GM23338 (cell line): Measurements from ENCODE around the gene ZNF70. TPM values are rescaled to one million over a fixed set of nuclear protein-coding genes. Genes with fewer than 3 reads are reported as not detected.

Experiments
- ATAC-seq: fragments of 200-7000 bp; cut with Tn5 transposase; 3 replicates; pipeline ENCODE4 v1.9.1; 2020
- DNase-seq: peaks from one replicate; pipeline ENCODE4 v3.0.0-alpha.2; 2015; ENCODE audit warnings: low spot score
- H2AFZ ChIP-seq: fragments of 200-600 bp; sonication (generic); 2 replicates; pipeline ENCODE4 v1.8.0; 2016; ENCODE audit warnings: antibody characterized with exemption, mild to moderate bottlenecking, moderate library complexity
- H3F3A ChIP-seq: fragments of 200-600 bp; sonication (generic); replicated peaks from 2 replicates; pipeline ENCODE4 v1.8.0; 2017; ENCODE audit warnings: antibody characterized with exemption, mixed run types, low read depth
- H3K27ac ChIP-seq: fragments of 200-600 bp; sonication (generic); 2 replicates; pipeline ENCODE4 v1.6.1; 2016; ENCODE audit warnings: low read depth
- H3K27me3 ChIP-seq: fragments of 200-600 bp; sonication (generic); 2 replicates; pipeline ENCODE4 v1.8.0; 2016; ENCODE audit warnings: mild to moderate bottlenecking, mixed run types, moderate library complexity; ENCODE audit not compliant: insufficient read depth
- H3K36me3 ChIP-seq: fragments of 200-600 bp; sonication (generic); 2 replicates; pipeline ENCODE4 v1.8.0; 2016; ENCODE audit warnings: mild to moderate bottlenecking; ENCODE audit not compliant: insufficient read depth
- H3K4me1 ChIP-seq: fragments of 200-600 bp; sonication (generic); 2 replicates; pipeline ENCODE4 v1.8.0; 2016; ENCODE audit warnings: mild to moderate bottlenecking, moderate library complexity; ENCODE audit not compliant: insufficient read depth
- H3K4me2 ChIP-seq: fragments of 200-600 bp; sonication (generic); 2 replicates; pipeline ENCODE4 v1.7.1; 2017; ENCODE audit warnings: mixed run types
- H3K4me3 ChIP-seq: fragments of 200-600 bp; sonication (generic); 2 replicates; pipeline ENCODE4 v1.6.1; 2016; ENCODE audit warnings: mixed run types
- H3K79me2 ChIP-seq: fragments of 200-600 bp; sonication (generic); replicated peaks from 2 replicates; pipeline ENCODE4 v1.8.0; 2017; ENCODE audit warnings: mild to moderate bottlenecking; ENCODE audit not compliant: insufficient read depth
- H3K9me2 ChIP-seq: fragments of 200-600 bp; sonication (generic); 2 replicates; pipeline ENCODE4 v1.8.0; 2017; ENCODE audit not compliant: insufficient read depth
- H4K20me1 ChIP-seq: fragments of 200-600 bp; sonication (generic); replicated peaks from 2 replicates; pipeline ENCODE4 v1.8.0; 2017; ENCODE audit warnings: mild to moderate bottlenecking; ENCODE audit not compliant: insufficient read depth
- H3K27ac Mint-ChIP-seq: 2 replicates; pipeline ENCODE4 v1.8.0; 2020; ENCODE audit warnings: inconsistent platforms, mild to moderate bottlenecking, moderate library complexity, mixed read lengths
- H3K27me3 Mint-ChIP-seq: 3 replicates; pipeline ENCODE4 v1.8.0; 2022; ENCODE audit warnings: low read depth, mild to moderate bottlenecking, moderate library complexity, mixed read lengths, inconsistent platforms; ENCODE audit not compliant: insufficient read depth, poor library complexity
- H3K36me3 Mint-ChIP-seq: 3 replicates; pipeline ENCODE4 v1.8.0; 2021; ENCODE audit warnings: low read depth, mild to moderate bottlenecking, inconsistent platforms, moderate library complexity, mixed read lengths
- H3K4me1 Mint-ChIP-seq: 3 replicates; pipeline ENCODE4 v1.8.0; 2020; ENCODE audit warnings: mild to moderate bottlenecking, inconsistent platforms, mixed read lengths
- H3K4me3 Mint-ChIP-seq: 3 replicates; pipeline ENCODE4 v1.8.0; 2021; ENCODE audit warnings: moderate library complexity, mild to moderate bottlenecking, inconsistent platforms, mixed read lengths
- H3K9me3 Mint-ChIP-seq: 3 replicates; pipeline ENCODE4 v1.8.0; 2020; ENCODE audit warnings: moderate library complexity, mild to moderate bottlenecking, inconsistent platforms, mixed read lengths
- CTCF ChIP-seq, 2 experiments: fragments of 200-600 bp in 1 of 2; sonication (generic) in 1 of 2; conservative IDR thresholded peaks; 2 replicates each; pipeline versions ENCODE4 v1.5.1 to v1.6.1; 2016 to 2017; ENCODE audit warnings: antibody characterized with exemption in 2 of 2, low read depth in 2 of 2, mild to moderate bottlenecking in 2 of 2, moderate library complexity in 1 of 2
- ETS1 ChIP-seq: IDR thresholded peaks from 2 replicates; pipeline ENCODE4 v1.6.1; 2016; ENCODE audit warnings: antibody characterized with exemption
- EZH2 ChIP-seq: fragments of 200-600 bp; sonication (generic); IDR thresholded peaks from one replicate; pipeline ENCODE4 v1.8.0; 2017; ENCODE audit warnings: antibody characterized with exemption, mild to moderate bottlenecking, low read depth; ENCODE audit not compliant: unreplicated experiment
- EZH2phosphoT487 ChIP-seq: fragments of 200-600 bp; sonication (generic); IDR thresholded peaks from one replicate; pipeline ENCODE4 v1.8.1; 2018; ENCODE audit warnings: antibody characterized with exemption; ENCODE audit not compliant: unreplicated experiment
- JUNB ChIP-seq: IDR thresholded peaks from one replicate; pipeline ENCODE4 v1.6.1; 2016; ENCODE audit warnings: antibody characterized with exemption; ENCODE audit not compliant: unreplicated experiment
- NANOG ChIP-seq: IDR thresholded peaks from 2 replicates; pipeline ENCODE4 v1.6.1; 2016; ENCODE audit warnings: antibody characterized with exemption, borderline replicate concordance
- POLR2AphosphoS5 ChIP-seq: IDR thresholded peaks from 2 replicates; pipeline ENCODE4 v1.6.1; 2016; ENCODE audit warnings: antibody characterized with exemption, low read depth
- REST ChIP-seq: IDR thresholded peaks from one replicate; pipeline ENCODE4 v1.6.1; 2018; ENCODE audit warnings: antibody characterized with exemption; ENCODE audit not compliant: unreplicated experiment
- STAT1 ChIP-seq: IDR thresholded peaks from one replicate; pipeline ENCODE4 v1.6.1; 2016; ENCODE audit warnings: antibody characterized with exemption; ENCODE audit not compliant: unreplicated experiment
- ZNF114 ChIP-seq: fragments of 250-450 bp; sonication (Bioruptor Pico); IDR thresholded peaks from 2 replicates; pipeline ENCODE4 v1.5.0; 2020; ENCODE audit warnings: mild to moderate bottlenecking, moderate library complexity
- ZNF331 ChIP-seq: fragments of 250-450 bp; sonication (Bioruptor Pico); IDR thresholded peaks from 2 replicates; pipeline ENCODE4 v1.5.0; 2020; ENCODE audit warnings: low read depth, mild to moderate bottlenecking, moderate library complexity
- ZNF462 ChIP-seq: fragments of 250-450 bp; sonication (Bioruptor Pico); IDR thresholded peaks from 2 replicates; pipeline ENCODE4 v1.5.0; 2020; ENCODE audit warnings: mild to moderate bottlenecking, moderate library complexity
- polyA plus RNA-seq: library from polyadenylated mRNA; unstranded; fragments of >200 nt; fragmentation: Nextera tagmentation; extraction: Ambion mirVana; gene quantifications from 2 replicates; pipeline ENCODE4 v1.2.1, GENCODE V29; 2016
- total RNA-seq: library from RNA; depleted of rRNA; stranded (reverse); fragments of >200 nt; shearing (Covaris generic); gene quantifications from 2 replicates; pipeline ENCODE4 v1.2.3, GENCODE V29; 2014

ZNF70 gene
- total and polyA plus RNA-seq, 2 experiments from 2014 or later, result 0.45 to 2.6 TPM

- TF ChIP-seq CTCF (conservative IDR thresholded peaks at IDR 0.05; ENCODE audit: low read depth in 2 of 2), result no peak
- TF ChIP-seq EZH2phosphoT487, result no peak
- no peak for TF ChIP-seq ETS1
- no peak for TF ChIP-seq EZH2
- no peak for TF ChIP-seq NANOG
- TF ChIP-seq POLR2AphosphoS5, result no peak
- no peak for TF ChIP-seq STAT1
- TF ChIP-seq JUNB, result no peak
These were observed 37.0 kb upstream of the ZNF70 start (continued) for GRCh38 chr22:23787910-23788309.

- H3K36me3 ChIP-seq, result no peaks in the 10 kb centered on the region
- peak overlapping the region; percentile 97 for H3K4me3 ChIP-seq
- H3K27ac Mint-ChIP-seq, result peak overlapping the region; percentile 83; the same call in 1 of the 2 replicates
- no peak overlapping the region for H2AFZ ChIP-seq
- H3K9me2 ChIP-seq, result no peaks in the 10 kb centered on the region
- H3K4me2 ChIP-seq, result peak overlapping the region; percentile 97
- peaks cover 27% of the 10 kb centered on the region for H3K4me1 ChIP-seq
- peak overlapping the region; percentile 96 for H3K4me3 Mint-ChIP-seq
- H3K79me2 ChIP-seq, result peaks cover 52% of the 10 kb centered on the region
- no peaks in the 10 kb centered on the region for H3K27me3 ChIP-seq
- H3K4me1 Mint-ChIP-seq, result peaks cover 26% of the 10 kb centered on the region
- H3K36me3 Mint-ChIP-seq, result peaks cover 17% of the 10 kb centered on the region
- peak; percentile 18 for ATAC-seq
- H3K27me3 Mint-ChIP-seq, result peaks cover 6% of the 10 kb centered on the region
- H4K20me1 ChIP-seq, result peaks cover 29% of the 10 kb centered on the region
- 0 out of 2 replicates have a peak, but pooled peaks cover 13% of the 10 kb centered on the region for H3F3A ChIP-seq
- no peak for DNase-seq
- no peaks in the 10 kb centered on the region for H3K9me3 Mint-ChIP-seq
- H3K27ac ChIP-seq, result peak overlapping the region; percentile 62
- TF ChIP-seq ZNF331 (no peak), EZH2phosphoT487 (no peak), ETS1 (no peak), ZNF462 (CRISPR knock-in tag) (no peak), ZNF114 (CRISPR knock-in tag) (no peak), REST (no peak), NANOG (no peak)
These were observed 36.6 kb upstream of the ZNF70 start for GRCh38 chr22:23787600-23787896.
